ENCODE data around the gene CSAD. TPM values are rescaled to one million over a fixed set of nuclear protein-coding genes. Genes with fewer than 3 reads are reported as not detected.

Gene CSAD
- total and polyA plus RNA-seq, 2 of the 13 experiments (the other 11 are each of a cell fraction or from before 2014, with no cell fraction given) = 7.2 to 23.5 TPM

- TF ChIP-seq KIAA2018 (CRISPR knock-in tag; IDR thresholded peaks at IDR 0.05; ENCODE audit: borderline replicate concordance) (no peak), UBTF (CRISPR knock-in tag; IDR thresholded peaks at IDR 0.05) (peak; percentile 46), ZNF839 (CRISPR knock-in tag; IDR thresholded peaks at IDR 0.05; ENCODE audit: borderline replicate concordance) (no peak), DPF2 (CRISPR knock-in tag; IDR thresholded peaks at IDR 0.05; ENCODE audit: borderline replicate concordance, low read depth) (peak; percentile 80), ZNF563 (CRISPR knock-in tag; IDR thresholded peaks at IDR 0.05) (no peak), TCF7 (IDR thresholded peaks at IDR 0.05; ENCODE audit: low read depth) (no peak), ZNF441 (CRISPR knock-in tag; IDR thresholded peaks at IDR 0.05; ENCODE audit: borderline replicate concordance) (no peak), ZNF569 (CRISPR knock-in tag; IDR thresholded peaks at IDR 0.05; ENCODE audit: borderline replicate concordance) (no peak), ZNF577 (CRISPR knock-in tag; IDR thresholded peaks at IDR 0.05; ENCODE audit: borderline replicate concordance, low read depth) (no peak), SIN3B (IDR thresholded peaks at IDR 0.05; ENCODE audit: low read length) (no peak), CCAR2 (optimal IDR thresholded peaks at IDR 0.05; ENCODE audit: low read depth, low read length) (no peak), NFRKB (IDR thresholded peaks at IDR 0.05) (no peak), CEBPB (IDR thresholded peaks at IDR 0.05; ENCODE audit: borderline replicate concordance, low read depth, low read length) (peak; percentile 100), NFKB2 (CRISPR knock-in tag; IDR thresholded peaks at IDR 0.05; ENCODE audit: borderline replicate concordance) (no peak), ZNF430 (CRISPR knock-in tag; IDR thresholded peaks at IDR 0.05) (no peak; the same call in 1 of the 2 replicates), KLF11 (CRISPR knock-in tag; IDR thresholded peaks at IDR 0.05) (no peak), TAF15 (IDR thresholded peaks at IDR 0.05; ENCODE audit: low read depth, low read length, poor library complexity, severe bottlenecking) (no peak), ZNF333 (CRISPR knock-in tag; IDR thresholded peaks at IDR 0.05; ENCODE audit: borderline replicate concordance) (no peak), SNAPC5 (CRISPR knock-in tag; IDR thresholded peaks at IDR 0.05; ENCODE audit: borderline replicate concordance) (no peak), SAP130 (CRISPR knock-in tag; IDR thresholded peaks at IDR 0.05; ENCODE audit: low read depth) (peak; percentile 73), TMF1 (CRISPR knock-in tag; IDR thresholded peaks at IDR 0.05; ENCODE audit: low read depth) (no peak)
These were observed 5.7 kb downstream of the CSAD start (continued) for GRCh38 chr12:53174881-53175491.

Measured in HepG2 (cell line).